ENCODE results near the gene TRIP10. TPM values are rescaled to one million over a fixed set of nuclear protein-coding genes. Genes with fewer than 3 reads are reported as not detected.

The TRIP10 gene
- total and polyA plus RNA-seq, 10 of the 15 experiments (the other 5 are each of a cell fraction or from before 2014, with no cell fraction given): 0.79 to 54.5 (median 32.5) TPM

DNA sequence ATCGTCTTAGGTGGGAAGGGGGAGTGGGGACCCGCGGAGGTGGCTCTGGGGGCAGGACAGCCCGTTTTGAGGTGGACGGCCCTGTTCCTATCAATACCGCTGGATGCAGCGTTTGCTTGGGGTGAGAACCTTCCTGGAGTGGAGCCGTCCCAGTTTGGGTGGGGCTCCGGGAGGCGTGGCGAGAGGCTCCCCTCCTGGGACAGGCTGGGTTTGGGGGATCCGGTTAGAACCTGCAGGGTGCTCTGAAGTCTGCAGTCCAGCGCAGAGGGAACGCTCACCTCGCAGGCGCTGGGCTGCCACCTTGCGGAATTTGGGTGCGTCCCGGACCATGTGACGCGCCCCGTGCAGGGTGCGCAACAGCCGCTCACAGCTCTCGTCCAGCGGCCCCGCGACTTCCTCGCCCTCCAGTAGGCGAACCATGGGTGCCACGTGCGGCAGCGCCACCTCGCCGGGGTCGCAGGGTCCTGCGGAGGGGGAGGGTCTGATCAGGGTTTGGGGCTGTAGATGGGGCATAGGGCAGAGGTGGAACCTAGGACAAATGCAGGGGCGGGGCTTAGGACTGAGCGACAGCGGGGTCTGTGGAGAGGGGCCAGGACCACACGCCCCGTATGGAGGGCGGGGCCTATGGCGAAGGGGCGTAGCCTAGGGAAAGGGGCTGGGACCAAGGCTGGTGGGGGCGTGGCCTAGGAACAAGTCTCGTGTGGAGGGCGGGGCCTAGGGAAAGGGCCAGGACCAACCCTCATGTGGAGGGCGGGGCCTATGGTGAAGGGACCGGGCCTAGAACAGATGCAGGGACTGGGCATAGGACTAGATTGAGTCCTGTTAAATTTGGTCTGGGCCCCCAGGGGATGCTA, 13.9 kb downstream of the TRIP10 start (continued):
- TF ChIP-seq ASH2L (IDR thresholded peaks at IDR 0.05; ENCODE audit: borderline replicate concordance, low read depth): no peak
- TF ChIP-seq, protein P1, sequence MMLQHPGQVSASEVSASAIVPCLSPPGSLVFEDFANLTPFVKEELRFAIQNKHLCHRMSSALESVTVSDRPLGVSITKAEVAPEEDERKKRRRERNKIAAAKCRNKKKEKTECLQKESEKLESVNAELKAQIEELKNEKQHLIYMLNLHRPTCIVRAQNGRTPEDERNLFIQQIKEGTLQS (IDR thresholded peaks at IDR 0.05; ENCODE audit: borderline replicate concordance, extremely low read depth, low read depth, low read length): 0 out of 2 replicates have a peak, but pooled peaks have one; percentile 67
- TF ChIP-seq, protein P2, sequence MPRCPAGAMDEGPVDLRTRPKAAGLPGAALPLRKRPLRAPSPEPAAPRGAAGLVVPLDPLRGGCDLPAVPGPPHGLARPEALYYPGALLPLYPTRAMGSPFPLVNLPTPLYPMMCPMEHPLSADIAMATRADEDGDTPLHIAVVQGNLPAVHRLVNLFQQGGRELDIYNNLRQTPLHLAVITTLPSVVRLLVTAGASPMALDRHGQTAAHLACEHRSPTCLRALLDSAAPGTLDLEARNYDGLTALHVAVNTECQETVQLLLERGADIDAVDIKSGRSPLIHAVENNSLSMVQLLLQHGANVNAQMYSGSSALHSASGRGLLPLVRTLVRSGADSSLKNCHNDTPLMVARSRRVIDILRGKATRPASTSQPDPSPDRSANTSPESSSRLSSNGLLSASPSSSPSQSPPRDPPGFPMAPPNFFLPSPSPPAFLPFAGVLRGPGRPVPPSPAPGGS (IDR thresholded peaks at IDR 0.05; ENCODE audit: borderline replicate concordance, insufficient read depth, low read depth, low read length, poor library complexity, severe bottlenecking): no peak
- TF ChIP-seq GABPA (IDR thresholded peaks at IDR 0.05; ENCODE audit: low read depth): no peak
- no peak for TF ChIP-seq SMAD1 (IDR thresholded peaks at IDR 0.05; ENCODE audit: low read depth, partially characterized antibody)
- TF ChIP-seq LARP7 (IDR thresholded peaks at IDR 0.05): peak; percentile 86
- peak; percentile 50; the same call in 1 of the 2 replicates for TF ChIP-seq RAD21 (IDR thresholded peaks at IDR 0.05; ENCODE audit: insufficient read depth, low read depth, low read length)
- TF ChIP-seq, protein P3, sequence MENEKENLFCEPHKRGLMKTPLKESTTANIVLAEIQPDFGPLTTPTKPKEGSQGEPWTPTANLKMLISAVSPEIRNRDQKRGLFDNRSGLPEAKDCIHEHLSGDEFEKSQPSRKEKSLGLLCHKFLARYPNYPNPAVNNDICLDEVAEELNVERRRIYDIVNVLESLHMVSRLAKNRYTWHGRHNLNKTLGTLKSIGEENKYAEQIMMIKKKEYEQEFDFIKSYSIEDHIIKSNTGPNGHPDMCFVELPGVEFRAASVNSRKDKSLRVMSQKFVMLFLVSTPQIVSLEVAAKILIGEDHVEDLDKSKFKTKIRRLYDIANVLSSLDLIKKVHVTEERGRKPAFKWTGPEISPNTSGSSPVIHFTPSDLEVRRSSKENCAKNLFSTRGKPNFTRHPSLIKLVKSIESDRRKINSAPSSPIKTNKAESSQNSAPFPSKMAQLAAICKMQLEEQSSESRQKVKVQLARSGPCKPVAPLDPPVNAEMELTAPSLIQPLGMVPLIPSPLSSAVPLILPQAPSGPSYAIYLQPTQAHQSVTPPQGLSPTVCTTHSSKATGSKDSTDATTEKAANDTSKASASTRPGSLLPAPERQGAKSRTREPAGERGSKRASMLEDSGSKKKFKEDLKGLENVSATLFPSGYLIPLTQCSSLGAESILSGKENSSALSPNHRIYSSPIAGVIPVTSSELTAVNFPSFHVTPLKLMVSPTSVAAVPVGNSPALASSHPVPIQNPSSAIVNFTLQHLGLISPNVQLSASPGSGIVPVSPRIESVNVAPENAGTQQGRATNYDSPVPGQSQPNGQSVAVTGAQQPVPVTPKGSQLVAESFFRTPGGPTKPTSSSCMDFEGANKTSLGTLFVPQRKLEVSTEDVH (IDR thresholded peaks at IDR 0.05; ENCODE audit: low read depth, partially characterized antibody): no peak
- TF ChIP-seq STAT3 (IDR thresholded peaks at IDR 0.05; ENCODE audit: low read depth, low read length): no peak
- no peak for TF ChIP-seq STAT1 (conservative IDR thresholded peaks at IDR 0.05)
- no peak for TF ChIP-seq ZNF384 (IDR thresholded peaks at IDR 0.05; ENCODE audit: borderline replicate concordance, low read depth, low read length)
- no peak for TF ChIP-seq SRF (IDR thresholded peaks at IDR 0.05; ENCODE audit: low read depth in 2 of 2, low read length in 2 of 2)
- no peak for TF ChIP-seq CHD1 (IDR thresholded peaks at IDR 0.05; ENCODE audit: low read depth, low read length)

Data from GM12878 (cell line).